ENCODE data around the gene CCDC102B.

The CCDC102B gene

GRCh38 chr18:68979737-68980136 is 181.9 kb downstream of the CCDC102B start:
- Histone ChIP-seq H3K9ac (ENCODE audit: insufficient read length) (no peak overlapping the region), H3K4me3 (no peak overlapping the region)

DNA sequence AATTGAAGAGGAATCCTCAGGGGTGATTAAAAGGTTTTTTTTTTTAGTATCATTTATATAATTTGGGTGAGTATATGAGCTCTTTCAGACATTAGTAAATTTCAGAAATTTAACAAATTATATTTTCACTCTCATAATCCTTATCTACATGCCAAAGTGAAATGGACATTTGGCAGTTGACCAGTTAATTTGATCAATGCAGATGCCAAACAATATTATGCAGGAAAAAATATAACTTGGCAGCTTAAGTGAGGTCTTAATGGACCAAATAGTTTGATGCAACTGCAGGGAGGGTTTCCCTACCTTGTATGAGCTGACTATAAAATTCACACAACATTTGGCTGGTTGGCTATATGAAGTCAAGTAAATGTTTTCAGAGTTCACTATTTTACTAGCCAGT is 185.2 kb downstream of the CCDC102B start:
- Histone ChIP-seq H3K9me3 (ENCODE audit: low read depth, low read length) (no peaks in the 10 kb centered on the region), H3K9ac (ENCODE audit: insufficient read length) (no peak overlapping the region), H3K4me3 (no peak overlapping the region), H3K27ac (no peak overlapping the region), H3K36me3 (ENCODE audit: insufficient read depth, low read length) (no peaks in the 10 kb centered on the region)
- TF ChIP-seq EZH2 (IDR thresholded peaks at IDR 0.05) (no peak), POLR2AphosphoS5 (IDR thresholded peaks at IDR 0.05; ENCODE audit: borderline replicate concordance, low read depth, low read length) (no peak), FOXP2 (optimal IDR thresholded peaks at IDR 0.05; ENCODE audit: control extremely low read depth, extremely low read length, insufficient read depth) (no peak)
- no peak for DNase-seq (ENCODE audit: low read depth, low spot score)

More at GRCh38 chr18:68979737-68980136, 181.9 kb downstream of the CCDC102B start:
- no peak for TF ChIP-seq POLR2AphosphoS5 (IDR thresholded peaks at IDR 0.05; ENCODE audit: borderline replicate concordance, low read depth, low read length)
- no peak for TF ChIP-seq FOXP2 (optimal IDR thresholded peaks at IDR 0.05; ENCODE audit: control extremely low read depth, extremely low read length, insufficient read depth)
- TF ChIP-seq EZH2 (IDR thresholded peaks at IDR 0.05), result no peak
- no peak overlapping the region for H3K27ac ChIP-seq
- no peaks in the 10 kb centered on the region for H3K36me3 ChIP-seq (ENCODE audit: insufficient read depth, low read length)
- DNase-seq (ENCODE audit: low read depth, low spot score), result no peak
- H3K9me3 ChIP-seq (ENCODE audit: low read depth, low read length), result no peaks in the 10 kb centered on the region

DNA sequence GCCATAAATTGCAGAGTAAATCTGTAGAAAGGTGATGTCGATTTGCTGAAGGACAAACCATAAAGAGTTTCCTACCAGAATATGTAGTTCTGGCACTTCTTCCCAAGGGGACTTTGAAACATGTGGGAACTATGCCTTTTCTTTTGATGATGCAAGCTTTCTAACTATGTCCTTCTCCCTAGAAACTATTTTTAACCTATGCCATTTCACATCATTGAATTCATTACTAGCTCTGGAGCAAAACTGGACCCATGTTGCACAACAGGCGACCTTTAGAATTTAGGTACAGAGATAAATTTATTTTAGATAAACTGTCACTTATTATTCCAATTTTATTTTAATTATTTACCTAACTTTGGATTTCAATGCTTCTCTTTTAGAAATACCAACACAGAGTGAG is 186.5 kb downstream of the CCDC102B start:
- no peaks in the 10 kb centered on the region for H3K9me3 ChIP-seq (ENCODE audit: low read depth, low read length)
- no peak for DNase-seq (ENCODE audit: low read depth, low spot score)
- H3K4me3 ChIP-seq, result no peak overlapping the region
- no peak overlapping the region for H3K27ac ChIP-seq
- H3K9ac ChIP-seq (ENCODE audit: insufficient read length), result no peak overlapping the region
- TF ChIP-seq FOXP2 (optimal IDR thresholded peaks at IDR 0.05; ENCODE audit: control extremely low read depth, extremely low read length, insufficient read depth) (no peak), EZH2 (IDR thresholded peaks at IDR 0.05) (no peak), POLR2AphosphoS5 (IDR thresholded peaks at IDR 0.05; ENCODE audit: borderline replicate concordance, low read depth, low read length) (no peak)
- H3K36me3 ChIP-seq (ENCODE audit: insufficient read depth, low read length), result no peaks in the 10 kb centered on the region

DNA sequence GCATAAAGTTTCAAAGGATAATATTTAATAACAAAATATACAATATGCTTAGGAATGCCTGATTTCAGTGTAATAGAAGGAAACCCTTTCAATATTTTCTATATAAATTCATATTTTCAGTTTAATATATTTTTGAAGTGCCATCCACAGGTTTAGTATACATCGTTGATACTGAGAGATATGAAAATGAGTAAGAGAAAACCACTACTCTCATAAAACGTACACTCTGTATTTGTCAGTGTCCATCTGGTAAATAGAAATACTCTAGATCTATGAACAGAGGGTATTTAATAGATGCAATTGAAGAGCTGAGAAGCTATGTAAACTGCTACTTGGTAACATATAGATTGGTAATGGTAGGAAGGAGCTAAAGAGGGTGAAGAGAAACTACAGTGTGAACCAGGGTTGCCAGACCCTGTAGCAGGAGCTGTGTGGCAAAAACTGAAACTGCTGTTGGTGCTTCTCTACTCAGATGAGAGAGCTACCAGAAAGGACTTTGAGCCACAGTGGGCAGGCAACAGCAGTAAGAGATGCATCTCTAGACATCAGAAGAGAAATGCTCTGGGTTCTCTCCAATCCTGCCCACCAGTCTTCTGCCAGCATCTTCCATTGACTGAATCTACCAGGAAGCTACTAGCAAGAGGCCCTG is 187.4 kb downstream of the CCDC102B start:
- TF ChIP-seq FOXP2 (optimal IDR thresholded peaks at IDR 0.05; ENCODE audit: control extremely low read depth, extremely low read length, insufficient read depth), result no peak
- TF ChIP-seq EZH2 (IDR thresholded peaks at IDR 0.05), result no peak
- TF ChIP-seq POLR2AphosphoS5 (IDR thresholded peaks at IDR 0.05; ENCODE audit: borderline replicate concordance, low read depth, low read length), result no peak
- no peak overlapping the region for H3K27ac ChIP-seq
- no peak overlapping the region for H3K4me3 ChIP-seq
- no peaks in the 10 kb centered on the region for H3K36me3 ChIP-seq (ENCODE audit: insufficient read depth, low read length)
- H3K9ac ChIP-seq (ENCODE audit: insufficient read length), result no peak overlapping the region
- DNase-seq (ENCODE audit: low read depth, low spot score), result no peak
- H3K9me3 ChIP-seq (ENCODE audit: low read depth, low read length), result no peaks in the 10 kb centered on the region

- no peak for TF ChIP-seq POLR2AphosphoS5 (IDR thresholded peaks at IDR 0.05; ENCODE audit: borderline replicate concordance, low read depth, low read length)
- TF ChIP-seq FOXP2 (optimal IDR thresholded peaks at IDR 0.05; ENCODE audit: control extremely low read depth, extremely low read length, insufficient read depth), result no peak
- no peak for TF ChIP-seq EZH2 (IDR thresholded peaks at IDR 0.05)
- no peaks in the 10 kb centered on the region for H3K9me3 ChIP-seq (ENCODE audit: low read depth, low read length)
- no peak overlapping the region for H3K9ac ChIP-seq (ENCODE audit: insufficient read length)
- peak; percentile 80 for DNase-seq (ENCODE audit: low read depth, low spot score)
- H3K27ac ChIP-seq, result peak overlapping the region; percentile 46; the same call in 1 of the 2 replicates
- H3K4me3 ChIP-seq, result no peak overlapping the region
- no peaks in the 10 kb centered on the region for H3K36me3 ChIP-seq (ENCODE audit: insufficient read depth, low read length)
Measured at GRCh38 chr18:68991286-68991685, 193.4 kb downstream of the CCDC102B start.

DNA sequence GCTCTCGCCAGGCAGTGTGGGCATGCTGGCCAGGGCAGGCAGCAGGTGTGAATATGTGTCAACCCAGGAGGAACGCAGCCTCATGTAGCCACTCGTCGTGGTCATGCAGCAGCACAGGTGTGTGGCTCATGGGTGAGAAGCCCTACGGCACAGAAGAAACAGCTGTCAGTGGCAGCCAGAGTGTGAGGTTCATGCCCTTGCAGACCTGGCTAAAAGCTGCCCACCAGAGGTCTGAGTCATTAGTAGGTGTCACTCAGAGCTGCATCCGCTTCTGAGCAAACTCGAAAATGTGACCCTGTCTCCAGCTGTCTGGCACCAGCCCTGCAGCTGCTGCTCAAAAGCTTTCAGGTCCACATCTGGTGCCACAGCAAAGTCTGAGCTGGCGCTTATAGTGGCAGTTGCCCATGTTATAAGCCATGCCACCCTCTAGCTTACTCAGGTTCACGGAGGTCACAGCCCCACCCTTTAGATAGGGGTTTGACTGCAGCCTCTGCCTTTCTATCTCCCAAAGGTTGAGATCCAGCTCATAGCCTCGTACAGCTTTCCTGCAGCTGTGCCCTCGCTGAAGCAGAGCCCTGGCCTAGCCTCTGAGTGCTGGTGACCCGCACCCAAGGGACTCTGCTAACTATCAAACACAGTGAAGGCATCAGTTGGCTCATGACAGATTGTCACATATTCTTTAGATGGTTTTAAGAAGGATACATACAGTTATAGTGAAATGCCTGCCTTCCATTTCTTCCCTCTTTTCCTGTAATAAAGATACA is 195.0 kb downstream of the CCDC102B start:
- no peaks in the 10 kb centered on the region for H3K9me3 ChIP-seq (ENCODE audit: low read depth, low read length)
- TF ChIP-seq FOXP2 (optimal IDR thresholded peaks at IDR 0.05; ENCODE audit: control extremely low read depth, extremely low read length, insufficient read depth) (no peak), EZH2 (IDR thresholded peaks at IDR 0.05) (no peak), POLR2AphosphoS5 (IDR thresholded peaks at IDR 0.05; ENCODE audit: borderline replicate concordance, low read depth, low read length) (no peak)
- H3K4me3 ChIP-seq, result no peak overlapping the region
- DNase-seq (ENCODE audit: low read depth, low spot score), result no peak
- H3K9ac ChIP-seq (ENCODE audit: insufficient read length), result no peak overlapping the region
- no peaks in the 10 kb centered on the region for H3K36me3 ChIP-seq (ENCODE audit: insufficient read depth, low read length)
- H3K27ac ChIP-seq, result no peak overlapping the region

GRCh38 chr18:68995675-68996074 is 197.8 kb downstream of the CCDC102B start:
- Histone ChIP-seq H3K9me3 (ENCODE audit: low read depth, low read length) (no peaks in the 10 kb centered on the region), H3K27ac (no peak overlapping the region), H3K9ac (ENCODE audit: insufficient read length) (no peak overlapping the region), H3K36me3 (ENCODE audit: insufficient read depth, low read length) (no peaks in the 10 kb centered on the region), H3K4me3 (no peak overlapping the region)
- TF ChIP-seq FOXP2 (optimal IDR thresholded peaks at IDR 0.05; ENCODE audit: control extremely low read depth, extremely low read length, insufficient read depth), result no peak
- no peak for TF ChIP-seq EZH2 (IDR thresholded peaks at IDR 0.05)
- no peak for TF ChIP-seq POLR2AphosphoS5 (IDR thresholded peaks at IDR 0.05; ENCODE audit: borderline replicate concordance, low read depth, low read length)
- DNase-seq (ENCODE audit: low read depth, low spot score), result no peak

DNA sequence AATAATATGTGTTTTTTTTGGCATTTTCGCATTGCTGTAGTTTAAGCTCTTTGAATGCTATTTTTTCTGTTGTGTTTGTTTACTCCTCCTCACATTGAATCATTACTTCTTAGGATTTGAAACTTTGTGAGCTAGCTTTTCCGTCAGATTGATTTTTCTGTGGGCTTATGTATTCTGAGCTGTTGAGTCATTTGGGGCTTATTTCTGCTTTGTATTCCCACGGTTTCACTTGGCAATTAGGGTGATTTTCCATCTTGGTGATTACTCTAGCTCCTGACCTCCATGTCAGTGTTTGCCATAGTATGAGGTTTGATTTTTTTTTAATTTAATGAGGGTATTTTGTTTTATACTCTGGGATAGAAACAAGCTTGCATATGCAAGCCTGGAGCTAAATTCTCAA is 200.0 kb downstream of the CCDC102B start:
- no peak overlapping the region for H3K4me3 ChIP-seq
- no peaks in the 10 kb centered on the region for H3K9me3 ChIP-seq (ENCODE audit: low read depth, low read length)
- DNase-seq (ENCODE audit: low read depth, low spot score), result no peak
- no peak overlapping the region for H3K9ac ChIP-seq (ENCODE audit: insufficient read length)
- H3K36me3 ChIP-seq (ENCODE audit: insufficient read depth, low read length), result no peaks in the 10 kb centered on the region
- no peak overlapping the region for H3K27ac ChIP-seq
- no peak for TF ChIP-seq FOXP2 (optimal IDR thresholded peaks at IDR 0.05; ENCODE audit: control extremely low read depth, extremely low read length, insufficient read depth)
- TF ChIP-seq POLR2AphosphoS5 (IDR thresholded peaks at IDR 0.05; ENCODE audit: borderline replicate concordance, low read depth, low read length), result no peak
- TF ChIP-seq EZH2 (IDR thresholded peaks at IDR 0.05), result no peak

All from SK-N-MC (cell line).